ENCODE data around the gene SLC25A29. TPM values are rescaled to one million over a fixed set of nuclear protein-coding genes. Genes with fewer than 3 reads are reported as not detected.

SLC25A29 gene
- total and polyA plus RNA-seq, 2 donors (not counting 1 experiment from before 2014, with no cell fraction given): 6.2 to 24.1 TPM

- Histone ChIP-seq H3K4me2 (ENCODE audit: extremely low read depth, insufficient read depth, low read length) (no peak overlapping the region), H3K4me1 (ENCODE audit: control insufficient read depth, extremely low read depth, insufficient read depth, low read length) (no peaks in the 10 kb centered on the region), H3K9me3 (ENCODE audit: control insufficient read depth, insufficient read depth, low read depth, low read length) (no peaks in the 10 kb centered on the region), H3K36me3 (ENCODE audit: control insufficient read depth, insufficient read depth, low read length) (peaks cover 26% of the 10 kb centered on the region), H3K4me3 (replicated peaks in 1 of 4; ENCODE audit: control extremely low read depth in 1 of 4, insufficient read depth in 1 of 4, low read depth in 3 of 4, low read length in 4 of 4) (no peak overlapping the region), H3K27ac (ENCODE audit: insufficient read depth, low read length) (no peak overlapping the region), H3K27me3 (ENCODE audit: control insufficient read depth, insufficient read depth, low read length) (no peaks in the 10 kb centered on the region), H3K9ac (ENCODE audit: insufficient read depth, low read length) (no peak overlapping the region), H3K79me2 (ENCODE audit: control insufficient read depth, insufficient read depth, low read length) (no peaks in the 10 kb centered on the region), H2AFZ (ENCODE audit: low read length) (no peak overlapping the region), H4K20me1 (ENCODE audit: control insufficient read depth, extremely low read depth, insufficient read depth, low read length) (no peaks in the 10 kb centered on the region)
- DNase-seq (ENCODE audit: low read depth in 2 of 2): no peak
- TF ChIP-seq EZH2 (IDR thresholded peaks at IDR 0.05; ENCODE audit: low read length, missing control alignments) (no peak), CTCF (conservative IDR thresholded peaks at IDR 0.05 in 1 of 2, IDR thresholded peaks at IDR 0.05 in 1 of 2; ENCODE audit: low read depth in 1 of 2, low read length in 2 of 2) (no peak)
Measured at GRCh38 chr14:100348784-100349685, 42.8 kb upstream of the SLC25A29 start.

DNA sequence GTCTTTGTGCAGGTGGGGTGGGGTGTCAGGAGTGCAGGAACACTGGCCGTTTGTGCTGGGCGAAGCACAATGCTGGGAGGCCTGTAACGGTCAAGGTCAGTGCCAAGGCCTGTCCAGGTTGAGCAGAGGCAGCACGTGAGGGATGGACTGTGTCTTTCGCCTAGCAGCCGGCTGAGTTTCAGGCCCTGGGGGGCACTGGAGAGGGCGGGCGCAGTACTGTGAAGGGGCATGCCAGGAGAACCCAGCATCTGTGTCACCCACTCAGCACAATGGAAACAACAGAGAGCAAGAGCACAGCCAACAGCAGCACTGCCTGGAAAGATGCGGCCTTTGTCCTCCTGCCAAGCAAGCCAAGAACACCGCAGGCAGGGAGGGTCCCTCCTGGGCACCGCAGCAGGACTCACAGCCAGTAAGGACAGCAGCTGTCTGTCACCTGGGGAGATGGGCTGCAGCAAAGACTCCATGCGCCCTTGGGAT is 42.0 kb upstream of the SLC25A29 start:
- Histone ChIP-seq H3K79me2 (ENCODE audit: control insufficient read depth, insufficient read depth, low read length) (no peaks in the 10 kb centered on the region), H3K4me2 (ENCODE audit: extremely low read depth, insufficient read depth, low read length) (no peak overlapping the region), H2AFZ (ENCODE audit: low read length) (no peak overlapping the region), H3K9me3 (ENCODE audit: control insufficient read depth, insufficient read depth, low read depth, low read length) (no peaks in the 10 kb centered on the region), H3K4me3 (replicated peaks in 1 of 4; ENCODE audit: control extremely low read depth in 1 of 4, insufficient read depth in 1 of 4, low read depth in 3 of 4, low read length in 4 of 4) (no peak overlapping the region), H3K9ac (ENCODE audit: insufficient read depth, low read length) (no peak overlapping the region), H3K27me3 (ENCODE audit: control insufficient read depth, insufficient read depth, low read length) (no peaks in the 10 kb centered on the region), H4K20me1 (ENCODE audit: control insufficient read depth, extremely low read depth, insufficient read depth, low read length) (no peaks in the 10 kb centered on the region), H3K4me1 (ENCODE audit: control insufficient read depth, extremely low read depth, insufficient read depth, low read length) (no peaks in the 10 kb centered on the region), H3K36me3 (ENCODE audit: control insufficient read depth, insufficient read depth, low read length) (peaks cover 19% of the 10 kb centered on the region), H3K27ac (ENCODE audit: insufficient read depth, low read length) (no peak overlapping the region)
- DNase-seq (ENCODE audit: low read depth in 2 of 2): no peak
- TF ChIP-seq CTCF (conservative IDR thresholded peaks at IDR 0.05 in 1 of 2, IDR thresholded peaks at IDR 0.05 in 1 of 2; ENCODE audit: low read depth in 1 of 2, low read length in 2 of 2) (no peak), EZH2 (IDR thresholded peaks at IDR 0.05; ENCODE audit: low read length, missing control alignments) (no peak)

DNA sequence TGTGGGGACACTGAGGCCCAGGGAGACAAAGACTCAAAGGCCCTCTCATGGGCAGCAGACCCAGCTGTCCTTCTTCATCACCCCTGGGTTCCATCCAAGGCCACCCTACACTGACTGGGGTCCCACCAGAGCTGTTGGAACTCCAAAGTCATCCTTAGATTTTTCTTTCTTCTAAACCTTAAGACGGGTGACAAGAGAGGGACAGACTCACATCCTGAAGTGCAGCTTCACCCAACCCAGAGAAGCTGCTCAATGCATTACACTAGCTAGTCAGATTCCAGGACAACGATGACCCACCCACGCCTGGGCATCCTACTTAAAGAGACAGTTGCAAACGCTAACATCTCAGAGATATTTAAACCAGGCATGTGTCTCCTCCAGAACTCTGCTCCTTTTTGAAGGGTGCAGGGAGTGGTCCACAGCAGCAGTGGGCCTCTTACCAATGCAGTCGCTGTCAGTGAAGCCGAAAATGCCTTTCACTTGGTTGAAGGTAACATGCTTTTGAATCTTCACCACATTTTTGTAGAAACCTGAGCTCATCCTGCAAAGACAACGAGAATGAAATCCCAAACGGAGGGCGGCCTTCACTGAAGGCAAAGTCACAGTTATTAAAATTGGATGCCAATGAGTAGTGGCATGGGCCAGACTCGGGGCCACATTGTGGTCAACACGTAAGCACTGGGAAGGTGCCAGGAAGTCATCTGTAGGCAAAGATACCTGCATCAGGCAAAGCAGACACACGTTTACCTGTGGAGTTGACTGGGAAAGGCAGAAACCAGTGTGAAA is 40.3 kb upstream of the SLC25A29 start:
- Histone ChIP-seq H3K79me2 (ENCODE audit: control insufficient read depth, insufficient read depth, low read length) (no peaks in the 10 kb centered on the region), H3K9ac (ENCODE audit: insufficient read depth, low read length) (no peak overlapping the region), H3K4me2 (ENCODE audit: extremely low read depth, insufficient read depth, low read length) (no peak overlapping the region), H3K36me3 (ENCODE audit: control insufficient read depth, insufficient read depth, low read length) (peaks cover 17% of the 10 kb centered on the region), H3K27me3 (ENCODE audit: control insufficient read depth, insufficient read depth, low read length) (no peaks in the 10 kb centered on the region), H2AFZ (ENCODE audit: low read length) (no peak overlapping the region), H3K27ac (ENCODE audit: insufficient read depth, low read length) (no peak overlapping the region), H4K20me1 (ENCODE audit: control insufficient read depth, extremely low read depth, insufficient read depth, low read length) (no peaks in the 10 kb centered on the region), H3K9me3 (ENCODE audit: control insufficient read depth, insufficient read depth, low read depth, low read length) (no peaks in the 10 kb centered on the region), H3K4me1 (ENCODE audit: control insufficient read depth, extremely low read depth, insufficient read depth, low read length) (no peaks in the 10 kb centered on the region), H3K4me3 (replicated peaks in 1 of 4; ENCODE audit: control extremely low read depth in 1 of 4, insufficient read depth in 1 of 4, low read depth in 3 of 4, low read length in 4 of 4) (no peak overlapping the region)
- DNase-seq (ENCODE audit: low read depth in 2 of 2): no peak
- TF ChIP-seq CTCF (conservative IDR thresholded peaks at IDR 0.05 in 1 of 2, IDR thresholded peaks at IDR 0.05 in 1 of 2; ENCODE audit: low read depth in 1 of 2, low read length in 2 of 2) (no peak), EZH2 (IDR thresholded peaks at IDR 0.05; ENCODE audit: low read length, missing control alignments) (no peak)
